ENCODE results near the gene COMMD3.

DNA sequence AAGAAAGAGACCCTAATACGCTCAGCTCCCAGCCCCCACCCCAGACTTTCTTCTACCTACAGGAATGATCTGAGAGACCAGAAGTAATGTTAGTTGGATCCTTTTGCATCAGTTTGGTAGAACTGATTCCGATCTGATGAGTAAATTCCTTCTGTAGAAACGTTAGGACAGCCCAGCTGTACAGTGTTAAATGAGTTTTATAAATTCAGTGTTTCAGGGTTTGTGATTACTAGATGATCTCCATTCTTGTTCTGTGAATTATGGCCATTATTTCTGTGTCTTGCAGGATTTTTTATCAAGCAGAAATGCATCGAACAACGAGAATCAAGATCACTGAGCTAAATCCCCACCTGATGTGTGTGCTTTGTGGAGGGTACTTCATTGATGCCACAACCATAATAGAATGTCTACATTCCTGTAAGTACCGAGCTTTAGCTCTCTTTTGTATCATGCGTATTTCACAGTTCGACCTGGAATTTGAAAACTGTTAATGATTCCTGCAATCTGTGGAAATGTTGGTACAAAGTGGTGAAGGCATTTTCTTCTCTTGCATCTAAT is 10.0 kb downstream of the COMMD3 start:
- TF ChIP-seq EZH2phosphoT487 (IDR thresholded peaks at IDR 0.05; ENCODE audit: insufficient read depth, low read depth) (no peak), EZH2 (IDR thresholded peaks at IDR 0.05; ENCODE audit: insufficient read depth, poor library complexity, severe bottlenecking) (no peak)

All from GM23248 (cell line).